Measurements from ENCODE around the gene THNSL1.

GRCh38 chr10:24991298-24991697 is 25.1 kb upstream of the THNSL1 start:
- TF ChIP-seq, protein P1, sequence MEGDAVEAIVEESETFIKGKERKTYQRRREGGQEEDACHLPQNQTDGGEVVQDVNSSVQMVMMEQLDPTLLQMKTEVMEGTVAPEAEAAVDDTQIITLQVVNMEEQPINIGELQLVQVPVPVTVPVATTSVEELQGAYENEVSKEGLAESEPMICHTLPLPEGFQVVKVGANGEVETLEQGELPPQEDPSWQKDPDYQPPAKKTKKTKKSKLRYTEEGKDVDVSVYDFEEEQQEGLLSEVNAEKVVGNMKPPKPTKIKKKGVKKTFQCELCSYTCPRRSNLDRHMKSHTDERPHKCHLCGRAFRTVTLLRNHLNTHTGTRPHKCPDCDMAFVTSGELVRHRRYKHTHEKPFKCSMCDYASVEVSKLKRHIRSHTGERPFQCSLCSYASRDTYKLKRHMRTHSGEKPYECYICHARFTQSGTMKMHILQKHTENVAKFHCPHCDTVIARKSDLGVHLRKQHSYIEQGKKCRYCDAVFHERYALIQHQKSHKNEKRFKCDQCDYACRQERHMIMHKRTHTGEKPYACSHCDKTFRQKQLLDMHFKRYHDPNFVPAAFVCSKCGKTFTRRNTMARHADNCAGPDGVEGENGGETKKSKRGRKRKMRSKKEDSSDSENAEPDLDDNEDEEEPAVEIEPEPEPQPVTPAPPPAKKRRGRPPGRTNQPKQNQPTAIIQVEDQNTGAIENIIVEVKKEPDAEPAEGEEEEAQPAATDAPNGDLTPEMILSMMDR (IDR thresholded peaks at IDR 0.05 in 2 of 3, conservative IDR thresholded peaks at IDR 0.05 in 1 of 3; ENCODE audit: insufficient read depth in 2 of 3, low read depth in 1 of 3, low read length in 3 of 3): no peak
- TF ChIP-seq REST (IDR thresholded peaks at IDR 0.05; ENCODE audit: borderline replicate concordance) (no peak), REST (CRISPR knock-in tag; IDR thresholded peaks at IDR 0.05; ENCODE audit: low read depth) (no peak), ZNF561 (CRISPR knock-in tag; conservative IDR thresholded peaks at IDR 0.05) (no peak), ZNF609 (CRISPR knock-in tag; IDR thresholded peaks at IDR 0.05; ENCODE audit: borderline replicate concordance) (no peak), ZNF586 (CRISPR knock-in tag; conservative IDR thresholded peaks at IDR 0.05) (no peak), YY1 (IDR thresholded peaks at IDR 0.05; ENCODE audit: borderline replicate concordance in 1 of 3, control insufficient read depth in 1 of 3, extremely low read depth in 1 of 3, insufficient read depth in 3 of 3, insufficient read length in 1 of 3, insufficient replicate concordance in 2 of 3, low read depth in 1 of 3, low read length in 2 of 3) (no peak), MXI1 (IDR thresholded peaks at IDR 0.05; ENCODE audit: low read depth, low read length) (no peak)
- TF ChIP-seq, protein P2, sequence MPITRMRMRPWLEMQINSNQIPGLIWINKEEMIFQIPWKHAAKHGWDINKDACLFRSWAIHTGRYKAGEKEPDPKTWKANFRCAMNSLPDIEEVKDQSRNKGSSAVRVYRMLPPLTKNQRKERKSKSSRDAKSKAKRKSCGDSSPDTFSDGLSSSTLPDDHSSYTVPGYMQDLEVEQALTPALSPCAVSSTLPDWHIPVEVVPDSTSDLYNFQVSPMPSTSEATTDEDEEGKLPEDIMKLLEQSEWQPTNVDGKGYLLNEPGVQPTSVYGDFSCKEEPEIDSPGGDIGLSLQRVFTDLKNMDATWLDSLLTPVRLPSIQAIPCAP (CRISPR knock-in tag; IDR thresholded peaks at IDR 0.05; ENCODE audit: borderline replicate concordance): no peak
- TF ChIP-seq, protein P3, sequence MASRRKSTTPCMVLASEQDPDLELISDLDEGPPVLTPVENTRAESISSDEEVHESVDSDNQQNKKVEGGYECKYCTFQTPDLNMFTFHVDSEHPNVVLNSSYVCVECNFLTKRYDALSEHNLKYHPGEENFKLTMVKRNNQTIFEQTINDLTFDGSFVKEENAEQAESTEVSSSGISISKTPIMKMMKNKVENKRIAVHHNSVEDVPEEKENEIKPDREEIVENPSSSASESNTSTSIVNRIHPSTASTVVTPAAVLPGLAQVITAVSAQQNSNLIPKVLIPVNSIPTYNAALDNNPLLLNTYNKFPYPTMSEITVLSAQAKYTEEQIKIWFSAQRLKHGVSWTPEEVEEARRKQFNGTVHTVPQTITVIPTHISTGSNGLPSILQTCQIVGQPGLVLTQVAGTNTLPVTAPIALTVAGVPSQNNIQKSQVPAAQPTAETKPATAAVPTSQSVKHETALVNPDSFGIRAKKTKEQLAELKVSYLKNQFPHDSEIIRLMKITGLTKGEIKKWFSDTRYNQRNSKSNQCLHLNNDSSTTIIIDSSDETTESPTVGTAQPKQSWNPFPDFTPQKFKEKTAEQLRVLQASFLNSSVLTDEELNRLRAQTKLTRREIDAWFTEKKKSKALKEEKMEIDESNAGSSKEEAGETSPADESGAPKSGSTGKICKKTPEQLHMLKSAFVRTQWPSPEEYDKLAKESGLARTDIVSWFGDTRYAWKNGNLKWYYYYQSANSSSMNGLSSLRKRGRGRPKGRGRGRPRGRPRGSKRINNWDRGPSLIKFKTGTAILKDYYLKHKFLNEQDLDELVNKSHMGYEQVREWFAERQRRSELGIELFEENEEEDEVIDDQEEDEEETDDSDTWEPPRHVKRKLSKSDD (conservative IDR thresholded peaks at IDR 0.05; ENCODE audit: low read length): no peak
- TF ChIP-seq, protein P4, sequence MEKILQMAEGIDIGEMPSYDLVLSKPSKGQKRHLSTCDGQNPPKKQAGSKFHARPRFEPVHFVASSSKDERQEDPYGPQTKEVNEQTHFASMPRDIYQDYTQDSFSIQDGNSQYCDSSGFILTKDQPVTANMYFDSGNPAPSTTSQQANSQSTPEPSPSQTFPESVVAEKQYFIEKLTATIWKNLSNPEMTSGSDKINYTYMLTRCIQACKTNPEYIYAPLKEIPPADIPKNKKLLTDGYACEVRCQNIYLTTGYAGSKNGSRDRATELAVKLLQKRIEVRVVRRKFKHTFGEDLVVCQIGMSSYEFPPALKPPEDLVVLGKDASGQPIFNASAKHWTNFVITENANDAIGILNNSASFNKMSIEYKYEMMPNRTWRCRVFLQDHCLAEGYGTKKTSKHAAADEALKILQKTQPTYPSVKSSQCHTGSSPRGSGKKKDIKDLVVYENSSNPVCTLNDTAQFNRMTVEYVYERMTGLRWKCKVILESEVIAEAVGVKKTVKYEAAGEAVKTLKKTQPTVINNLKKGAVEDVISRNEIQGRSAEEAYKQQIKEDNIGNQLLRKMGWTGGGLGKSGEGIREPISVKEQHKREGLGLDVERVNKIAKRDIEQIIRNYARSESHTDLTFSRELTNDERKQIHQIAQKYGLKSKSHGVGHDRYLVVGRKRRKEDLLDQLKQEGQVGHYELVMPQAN (IDR thresholded peaks at IDR 0.05; ENCODE audit: borderline replicate concordance): no peak
